NCI-H774 (cell line): Measurements from ENCODE around the gene OSBPL2.
A peak's percentile ranks its signal among the peaks of the same experiment; 100 is the strongest.

ENCODE experiments used
- DNase-seq: peaks from one replicate; lab custom pipeline; 2025; lab: John Stamatoyannopoulos, UW

Gene OSBPL2

GRCh38 chr20:62301773-62302340, 63.5 kb downstream of the OSBPL2 start:
- DNase-seq = peak; percentile 83

GRCh38 chr20:62302341-62303061, 64.2 kb downstream of the OSBPL2 start, which contains the start of gene ADRM1:
TSS of gene ADRM1 (plus strand) at chr20:62302997. CDS start at chr20:62303569, 572 bp downstream.
- peak; percentile 95 for DNase-seq

GRCh38 chr20:62303062-62303339, 64.7 kb downstream of the OSBPL2 start:
- no peak for DNase-seq

GRCh38 chr20:62303340-62304226, 65.3 kb downstream of the OSBPL2 start:
- no peak for DNase-seq

- no peak for DNase-seq
These were observed 66.2 kb downstream of the OSBPL2 start for GRCh38 chr20:62304331-62305148.

- DNase-seq = no peak
These were observed 66.9 kb downstream of the OSBPL2 start for GRCh38 chr20:62305149-62305764.

GRCh38 chr20:62305765-62306413, 67.6 kb downstream of the OSBPL2 start:
- no peak for DNase-seq

- DNase-seq = no peak
These were observed 68.3 kb downstream of the OSBPL2 start for GRCh38 chr20:62306414-62307187.

GRCh38 chr20:62307226-62308101, 69.1 kb downstream of the OSBPL2 start:
- no peak for DNase-seq

GRCh38 chr20:62308102-62308822, 69.9 kb downstream of the OSBPL2 start:
- no peak for DNase-seq

GRCh38 chr20:62309198-62309944, 71.0 kb downstream of the OSBPL2 start:
- DNase-seq = no peak

GRCh38 chr20:62309947-62310756, 71.8 kb downstream of the OSBPL2 start:
- DNase-seq = no peak

GRCh38 chr20:62310757-62311121, 72.4 kb downstream of the OSBPL2 start:
- no peak for DNase-seq

GRCh38 chr20:62311150-62311549, 72.8 kb downstream of the OSBPL2 start:
- no peak for DNase-seq

- DNase-seq = no peak
These were observed 73.7 kb downstream of the OSBPL2 start for GRCh38 chr20:62311832-62312661.

- DNase-seq = no peak
These were observed 74.3 kb downstream of the OSBPL2 start for GRCh38 chr20:62312662-62312977.
